ENCODE measurements around the gene PGAM1.

- no peak for TF ChIP-seq CTCF (conservative IDR thresholded peaks at IDR 0.05; ENCODE audit: low read length)
- no peak for TF ChIP-seq EZH2phosphoT487 (IDR thresholded peaks at IDR 0.05; ENCODE audit: borderline replicate concordance, low read depth, low read length)
These were observed 8.1 kb downstream of the PGAM1 start for GRCh38 chr10:97434055-97434454.

Measured in OCI-LY7 (cell line).